HCT116 (cell line): ENCODE data around the gene ZEB1. TPM values are rescaled to one million over a fixed set of nuclear protein-coding genes. Genes with fewer than 3 reads are reported as not detected.

ENCODE experiments used
- ATAC-seq: fragments of 200-7000 bp; cut with Tn5 transposase; 2 replicates; pipeline ENCODE4 v1.9.1; 2020; ENCODE audit warnings: mild to moderate bottlenecking, moderate library complexity
- BruUV-seq: library from RNA; stranded (reverse); fragments of 400-500 nt; replicated peaks from 2 replicates; lab custom pipeline; 2021; lab: Mats Ljungman, UMichigan
- CTCF ChIA-PET: fragments of 300-600 bp; sonication (Branson Sonifier 250); formaldehyde crosslinking; loops from one replicate; lab custom pipeline; 2021; ENCODE audit warnings: antibody characterized with exemption; lab: Charles Lee
- POLR2A ChIA-PET: fragments of 300-600, 350-600 bp; sonication (Branson Sonifier 250); formaldehyde crosslinking; loops from one replicate; lab custom pipeline; 2021; ENCODE audit warnings: antibody characterized with exemption; lab: Charles Lee
- RAD21 ChIA-PET, 2 experiments: fragments of 300-600 bp; sonication (Branson Sonifier 250); formaldehyde crosslinking; loops; one replicate each; lab custom pipeline; 2023; ENCODE audit warnings: low total read pairs in 2 of 2; ENCODE audit not compliant: uncharacterized antibody in 2 of 2, unreplicated experiment in 2 of 2, low non-redundant PET in 1 of 2; lab: Charles Lee
- DNase-seq: peaks from one replicate; pipeline ENCODE4 v3.0.0-alpha.2; 2010; ENCODE audit warnings: low read depth, low spot score
- H2AFZ ChIP-seq: fragments of 200-600 bp; shearing (Covaris generic), sonication (generic); 2 replicates; pipeline ENCODE4 v1.6.1; 2017; ENCODE audit warnings: low read depth, mixed run types, mixed read lengths, antibody characterized with exemption, low read length; ENCODE audit not compliant: poor library complexity, severe bottlenecking
- H3K27ac ChIP-seq: 2 replicates; pipeline ENCODE4 v1.5.1; 2012; ENCODE audit warnings: low read depth, low read length
- H3K27me3 ChIP-seq: fragments of 200-600 bp; sonication (generic); 2 replicates; pipeline ENCODE4 v1.6.1; 2016; ENCODE audit warnings: mixed run types, low read length, mixed read lengths; ENCODE audit not compliant: insufficient read depth
- H3K36me3 ChIP-seq, 2 experiments: fragments of 200-500 bp in 1 of 2; fragments of 200-600 bp in 1 of 2; sonication (Bioruptor generic) in 1 of 2; sonication (generic) in 1 of 2; 2 replicates each; pipeline versions ENCODE4 v1.5.1 to v1.6.1; 2014 to 2016; ENCODE audit warnings: low read length in 2 of 2, inconsistent platforms in 1 of 2, mixed read lengths in 1 of 2, mixed run types in 1 of 2; ENCODE audit not compliant: insufficient read depth in 2 of 2, control insufficient read depth in 1 of 2
- H3K4me1 ChIP-seq, 2 experiments: fragments of 200-600 bp in 1 of 2; sonication (generic) in 1 of 2; 2 replicates each; pipeline versions ENCODE4 v1.5.1 to v1.6.1; 2012 to 2017; ENCODE audit warnings: low read length in 2 of 2, inconsistent platforms in 1 of 2, mild to moderate bottlenecking in 1 of 2, mixed read lengths in 1 of 2, mixed run types in 1 of 2, moderate library complexity in 1 of 2; ENCODE audit not compliant: insufficient read depth in 2 of 2, control insufficient read depth in 1 of 2
- H3K4me2 ChIP-seq: fragments of 200-600 bp; sonication (generic); 2 replicates; pipeline ENCODE4 v1.6.1; 2017; ENCODE audit warnings: mixed run types, low read length, mixed read lengths
- H3K4me3 ChIP-seq, 2 experiments: fragments of 200-600 bp in 1 of 2; sonication (generic) in 1 of 2; replicated peaks in 1 of 2; 2 replicates each; pipeline ENCODE4 v1.5.1; 2011 to 2016; ENCODE audit warnings: low read length in 2 of 2, control low read depth in 1 of 2, low read depth in 1 of 2, mild to moderate bottlenecking in 1 of 2, mixed read lengths in 1 of 2, mixed run types in 1 of 2
- H3K79me2 ChIP-seq: fragments of 200-600 bp; sonication (generic); 2 replicates; pipeline ENCODE4 v1.6.1; 2017; ENCODE audit warnings: mild to moderate bottlenecking, mixed run types, low read length, moderate library complexity, mixed read lengths; ENCODE audit not compliant: insufficient read depth
- H3K9ac ChIP-seq: fragments of 200-600 bp; sonication (generic); 2 replicates; pipeline ENCODE4 v1.6.1; 2016; ENCODE audit warnings: low read length, mixed read lengths
- H3K9me2 ChIP-seq: fragments of 200-600 bp; sonication (generic), shearing (Covaris generic); 2 replicates; pipeline ENCODE4 v1.6.1; 2017; ENCODE audit warnings: mixed run types, mild to moderate bottlenecking, moderate library complexity; ENCODE audit not compliant: insufficient read depth
- H3K9me3 ChIP-seq, 2 experiments: fragments of 200-500 bp in 1 of 2; fragments of 200-600 bp in 1 of 2; sonication (Bioruptor generic) in 1 of 2; sonication (generic) in 1 of 2; 2 replicates each; pipeline ENCODE4 v1.6.1; 2014 to 2017; ENCODE audit warnings: low read length in 2 of 2, mixed read lengths in 2 of 2, inconsistent platforms in 1 of 2, low read depth in 1 of 2, mild to moderate bottlenecking in 1 of 2, mixed run types in 1 of 2, moderate library complexity in 1 of 2; ENCODE audit not compliant: control insufficient read depth in 1 of 2, insufficient read depth in 1 of 2
- H4K20me1 ChIP-seq: fragments of 200-600 bp; sonication (generic), shearing (Covaris generic); 2 replicates; pipeline ENCODE4 v1.6.1; 2017; ENCODE audit warnings: mixed run types, mild to moderate bottlenecking, moderate library complexity; ENCODE audit not compliant: insufficient read depth
- CBX3 ChIP-seq: IDR thresholded peaks from 2 replicates; pipeline ENCODE4 v1.6.1; 2012; ENCODE audit warnings: low read depth
- CEBPB ChIP-seq: IDR thresholded peaks from 2 replicates; pipeline ENCODE4 v1.6.1; 2012; ENCODE audit warnings: low read depth
- EGR1 ChIP-seq: IDR thresholded peaks from 2 replicates; pipeline ENCODE4 v1.6.1; 2012; ENCODE audit warnings: low read depth
- ELF1 ChIP-seq: IDR thresholded peaks from 2 replicates; pipeline ENCODE4 v1.6.1; 2012; ENCODE audit warnings: low read depth, borderline replicate concordance
- EZH2 ChIP-seq: fragments of 200-600 bp; sonication (generic); IDR thresholded peaks from 2 replicates; pipeline ENCODE4 v1.6.1; 2017; ENCODE audit warnings: antibody characterized with exemption, mixed run types
- EZH2phosphoT487 ChIP-seq: fragments of 200-600 bp; IDR thresholded peaks from 2 replicates; pipeline ENCODE4 v1.6.1; 2018; ENCODE audit warnings: antibody characterized with exemption, borderline replicate concordance
- FOSL1 ChIP-seq: IDR thresholded peaks from 2 replicates; pipeline ENCODE4 v1.6.1; 2012; ENCODE audit warnings: low read depth
- JUND ChIP-seq: IDR thresholded peaks from 2 replicates; pipeline ENCODE4 v1.6.1; 2012
- POLR2A ChIP-seq: IDR thresholded peaks from 2 replicates; pipeline ENCODE4 v1.7.0; 2011; ENCODE audit warnings: borderline replicate concordance; ENCODE audit not compliant: insufficient read depth, insufficient read length; ENCODE audit errors: extremely low read depth
- RAD21 ChIP-seq: IDR thresholded peaks from 2 replicates; pipeline ENCODE4 v1.6.1; 2012; ENCODE audit warnings: low read depth, mild to moderate bottlenecking
- SIN3A ChIP-seq: IDR thresholded peaks from 2 replicates; pipeline ENCODE4 v1.6.1; 2012; ENCODE audit warnings: low read depth
- SP1 ChIP-seq: IDR thresholded peaks from 2 replicates; pipeline ENCODE4 v1.6.1; 2012; ENCODE audit warnings: low read depth
- YY1 ChIP-seq: IDR thresholded peaks from 2 replicates; pipeline ENCODE4 v1.6.1; 2011; ENCODE audit warnings: low read length, low read depth, moderate library complexity, mild to moderate bottlenecking; ENCODE audit not compliant: insufficient replicate concordance; ENCODE audit errors: extremely low read depth
- ZFX ChIP-seq: fragments of 450-650 bp; IDR thresholded peaks from 2 replicates; pipeline ENCODE4 v1.6.1; 2017
- intact Hi-C: fragments of 100-400 bp; cut with micrococcal nuclease; formaldehyde crosslinking; loops from 2 replicates; pipeline ENCODE4 v1.10.0; 2022
- total RNA-seq: library from RNA; stranded (reverse); gene quantifications from one replicate; pipeline ENCODE4 v1.2.1, GENCODE V29; 2021; ENCODE audit not compliant: unreplicated experiment
- TF ChIP-seq, protein P1 (sequence below): IDR thresholded peaks from 2 replicates; pipeline ENCODE4 v1.6.1; 2012; ENCODE audit warnings: low read depth
- TF ChIP-seq, protein P2 (sequence below), 3 experiments: fragments of 200-600 bp in 1 of 3; sonication (generic) in 1 of 3; IDR thresholded peaks in 2 of 3; conservative IDR thresholded peaks in 1 of 3; 2 replicates each; pipeline ENCODE4 v1.5.1; 2012 to 2017; ENCODE audit warnings: low read depth in 2 of 3, low read length in 2 of 3, antibody characterized with exemption in 1 of 3, borderline replicate concordance in 1 of 3, control low read depth in 1 of 3, mild to moderate bottlenecking in 1 of 3, mixed read lengths in 1 of 3, mixed run types in 1 of 3, moderate library complexity in 1 of 3; ENCODE audit not compliant: insufficient read depth in 1 of 3
- TF ChIP-seq, protein P3 (sequence below): IDR thresholded peaks from 2 replicates; pipeline ENCODE4 v1.6.1; 2011; ENCODE audit warnings: mild to moderate bottlenecking, low read length, moderate library complexity; ENCODE audit not compliant: insufficient replicate concordance; ENCODE audit errors: extremely low read depth

Gene ZEB1
- total RNA-seq, 1 experiment from 2014 or later: 3.4 TPM

DNA sequence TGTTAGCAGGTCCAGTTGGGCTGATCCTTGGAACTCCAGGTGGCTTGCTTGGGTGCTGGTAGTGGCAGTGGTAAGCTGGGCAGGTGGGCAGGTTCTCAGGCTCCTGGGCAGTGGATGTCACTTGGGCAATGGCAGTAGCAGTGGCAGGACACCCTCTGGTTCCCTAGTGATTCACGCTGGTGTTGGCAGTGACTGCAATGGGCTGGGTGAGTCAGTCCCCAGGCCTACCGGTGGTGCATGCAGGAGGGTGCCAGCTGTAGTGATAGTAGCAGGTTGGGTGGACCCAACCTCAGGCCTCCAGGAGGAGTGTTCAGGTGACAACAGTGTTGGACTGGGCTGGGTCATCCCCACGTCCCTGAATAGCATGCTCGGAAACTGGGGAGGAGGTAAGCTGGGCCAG lies 189.2 kb downstream of the ZEB1 start:
- H3K36me3 ChIP-seq: no peaks in the 10 kb centered on the region
- H3K27me3 ChIP-seq: no peaks in the 10 kb centered on the region
- POLR2A ChIA-PET: no interaction called here
- TF ChIP-seq, protein P1, sequence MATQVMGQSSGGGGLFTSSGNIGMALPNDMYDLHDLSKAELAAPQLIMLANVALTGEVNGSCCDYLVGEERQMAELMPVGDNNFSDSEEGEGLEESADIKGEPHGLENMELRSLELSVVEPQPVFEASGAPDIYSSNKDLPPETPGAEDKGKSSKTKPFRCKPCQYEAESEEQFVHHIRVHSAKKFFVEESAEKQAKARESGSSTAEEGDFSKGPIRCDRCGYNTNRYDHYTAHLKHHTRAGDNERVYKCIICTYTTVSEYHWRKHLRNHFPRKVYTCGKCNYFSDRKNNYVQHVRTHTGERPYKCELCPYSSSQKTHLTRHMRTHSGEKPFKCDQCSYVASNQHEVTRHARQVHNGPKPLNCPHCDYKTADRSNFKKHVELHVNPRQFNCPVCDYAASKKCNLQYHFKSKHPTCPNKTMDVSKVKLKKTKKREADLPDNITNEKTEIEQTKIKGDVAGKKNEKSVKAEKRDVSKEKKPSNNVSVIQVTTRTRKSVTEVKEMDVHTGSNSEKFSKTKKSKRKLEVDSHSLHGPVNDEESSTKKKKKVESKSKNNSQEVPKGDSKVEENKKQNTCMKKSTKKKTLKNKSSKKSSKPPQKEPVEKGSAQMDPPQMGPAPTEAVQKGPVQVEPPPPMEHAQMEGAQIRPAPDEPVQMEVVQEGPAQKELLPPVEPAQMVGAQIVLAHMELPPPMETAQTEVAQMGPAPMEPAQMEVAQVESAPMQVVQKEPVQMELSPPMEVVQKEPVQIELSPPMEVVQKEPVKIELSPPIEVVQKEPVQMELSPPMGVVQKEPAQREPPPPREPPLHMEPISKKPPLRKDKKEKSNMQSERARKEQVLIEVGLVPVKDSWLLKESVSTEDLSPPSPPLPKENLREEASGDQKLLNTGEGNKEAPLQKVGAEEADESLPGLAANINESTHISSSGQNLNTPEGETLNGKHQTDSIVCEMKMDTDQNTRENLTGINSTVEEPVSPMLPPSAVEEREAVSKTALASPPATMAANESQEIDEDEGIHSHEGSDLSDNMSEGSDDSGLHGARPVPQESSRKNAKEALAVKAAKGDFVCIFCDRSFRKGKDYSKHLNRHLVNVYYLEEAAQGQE: no peak
- TF ChIP-seq SP1 (no peak), SIN3A (no peak), ELF1 (no peak), EZH2 (no peak), POLR2A (no peak), FOSL1 (no peak), JUND (no peak), YY1 (no peak), EGR1 (no peak), ZFX (no peak), EZH2phosphoT487 (no peak), CEBPB (no peak), RAD21 (no peak), CBX3 (no peak)
- TF ChIP-seq, protein P2, sequence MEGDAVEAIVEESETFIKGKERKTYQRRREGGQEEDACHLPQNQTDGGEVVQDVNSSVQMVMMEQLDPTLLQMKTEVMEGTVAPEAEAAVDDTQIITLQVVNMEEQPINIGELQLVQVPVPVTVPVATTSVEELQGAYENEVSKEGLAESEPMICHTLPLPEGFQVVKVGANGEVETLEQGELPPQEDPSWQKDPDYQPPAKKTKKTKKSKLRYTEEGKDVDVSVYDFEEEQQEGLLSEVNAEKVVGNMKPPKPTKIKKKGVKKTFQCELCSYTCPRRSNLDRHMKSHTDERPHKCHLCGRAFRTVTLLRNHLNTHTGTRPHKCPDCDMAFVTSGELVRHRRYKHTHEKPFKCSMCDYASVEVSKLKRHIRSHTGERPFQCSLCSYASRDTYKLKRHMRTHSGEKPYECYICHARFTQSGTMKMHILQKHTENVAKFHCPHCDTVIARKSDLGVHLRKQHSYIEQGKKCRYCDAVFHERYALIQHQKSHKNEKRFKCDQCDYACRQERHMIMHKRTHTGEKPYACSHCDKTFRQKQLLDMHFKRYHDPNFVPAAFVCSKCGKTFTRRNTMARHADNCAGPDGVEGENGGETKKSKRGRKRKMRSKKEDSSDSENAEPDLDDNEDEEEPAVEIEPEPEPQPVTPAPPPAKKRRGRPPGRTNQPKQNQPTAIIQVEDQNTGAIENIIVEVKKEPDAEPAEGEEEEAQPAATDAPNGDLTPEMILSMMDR (IDR thresholded peaks at IDR 0.05 in 2 of 3, conservative IDR thresholded peaks at IDR 0.05 in 1 of 3; ENCODE audit: borderline replicate concordance in 1 of 3, insufficient read depth in 1 of 3, low read depth in 2 of 3, low read length in 2 of 3): no peak
- TF ChIP-seq, protein P3, sequence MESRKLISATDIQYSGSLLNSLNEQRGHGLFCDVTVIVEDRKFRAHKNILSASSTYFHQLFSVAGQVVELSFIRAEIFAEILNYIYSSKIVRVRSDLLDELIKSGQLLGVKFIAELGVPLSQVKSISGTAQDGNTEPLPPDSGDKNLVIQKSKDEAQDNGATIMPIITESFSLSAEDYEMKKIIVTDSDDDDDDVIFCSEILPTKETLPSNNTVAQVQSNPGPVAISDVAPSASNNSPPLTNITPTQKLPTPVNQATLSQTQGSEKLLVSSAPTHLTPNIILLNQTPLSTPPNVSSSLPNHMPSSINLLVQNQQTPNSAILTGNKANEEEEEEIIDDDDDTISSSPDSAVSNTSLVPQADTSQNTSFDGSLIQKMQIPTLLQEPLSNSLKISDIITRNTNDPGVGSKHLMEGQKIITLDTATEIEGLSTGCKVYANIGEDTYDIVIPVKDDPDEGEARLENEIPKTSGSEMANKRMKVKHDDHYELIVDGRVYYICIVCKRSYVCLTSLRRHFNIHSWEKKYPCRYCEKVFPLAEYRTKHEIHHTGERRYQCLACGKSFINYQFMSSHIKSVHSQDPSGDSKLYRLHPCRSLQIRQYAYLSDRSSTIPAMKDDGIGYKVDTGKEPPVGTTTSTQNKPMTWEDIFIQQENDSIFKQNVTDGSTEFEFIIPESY: no peak
- TF ChIP-seq, all 23 proteins: peak for 0
- Histone ChIP-seq H3K9me3 (peaks cover 8 to 9% of the 10 kb centered on the region in 2 experiments; a peak in 2 of 4 replicates), H3K4me2 (no peak overlapping the region), H3K79me2 (no peaks in the 10 kb centered on the region), H3K27ac (no peak overlapping the region), H3K4me3 (no peak overlapping the region), H3K4me1 (no peaks in the 10 kb centered on the region), H3K9ac (no peak overlapping the region), H3K9me2 (no peaks in the 10 kb centered on the region), H4K20me1 (no peaks in the 10 kb centered on the region), H2AFZ (no peak overlapping the region)
- ChIA-PET RAD21 (no interaction called here), CTCF (no interaction called here)
- BruUV-seq: no TSS peak
- intact Hi-C loops: no loop called here
- no peak for DNase-seq
- no peak for ATAC-seq
